HepG2 (cell line): ENCODE data around the gene ARHGAP10. TPM values are rescaled to one million over a fixed set of nuclear protein-coding genes. Genes with fewer than 3 reads are reported as not detected.

Experiments used
- ARNTL ChIP-seq: sonication (generic); formaldehyde crosslinking; IDR thresholded peaks from 2 replicates; pipeline ENCODE4 v1.4.0; 2020; ENCODE audit warnings: mild to moderate bottlenecking, missing genetic modification reagents
- E2F2 ChIP-seq: sonication (generic); formaldehyde crosslinking; IDR thresholded peaks from 2 replicates; pipeline ENCODE4 v1.4.0; 2020; ENCODE audit warnings: missing genetic modification reagents, borderline replicate concordance
- GTF3A ChIP-seq: sonication (generic); formaldehyde crosslinking; conservative IDR thresholded peaks from 2 replicates; pipeline ENCODE4 v1.4.0; 2020; ENCODE audit warnings: mild to moderate bottlenecking, missing genetic modification reagents
- HNF1A ChIP-seq, 2 experiments: sonication (generic) in 1 of 2; formaldehyde crosslinking in 1 of 2; IDR thresholded peaks; 2 replicates each; pipeline versions ENCODE4 v1.4.0 to v1.6.1; 2016 to 2020; ENCODE audit warnings: borderline replicate concordance in 1 of 2, low read depth in 1 of 2, mild to moderate bottlenecking in 1 of 2, missing genetic modification reagents in 1 of 2
- MAF1 ChIP-seq: sonication (generic); formaldehyde crosslinking; IDR thresholded peaks from 2 replicates; pipeline ENCODE4 v1.5.0; 2020; ENCODE audit warnings: missing genetic modification reagents, borderline replicate concordance
- PATZ1 ChIP-seq: sonication (generic); formaldehyde crosslinking; IDR thresholded peaks from 2 replicates; pipeline ENCODE4 v1.4.0; 2020; ENCODE audit warnings: missing genetic modification reagents
- SMAD3 ChIP-seq: sonication (generic); formaldehyde crosslinking; IDR thresholded peaks from 2 replicates; pipeline ENCODE4 v1.4.0; 2020; ENCODE audit warnings: missing genetic modification reagents
- TEF ChIP-seq: sonication (generic); formaldehyde crosslinking; IDR thresholded peaks from 2 replicates; pipeline ENCODE4 v1.5.0; 2020; ENCODE audit warnings: missing genetic modification reagents
- ZKSCAN8 ChIP-seq: IDR thresholded peaks from 2 replicates; pipeline ENCODE4 v1.6.1; 2016; ENCODE audit warnings: borderline replicate concordance, missing genetic modification reagents, missing compliant biosample characterization
- ZNF20 ChIP-seq: sonication (generic); formaldehyde crosslinking; IDR thresholded peaks from 2 replicates; pipeline ENCODE4 v1.4.0; 2020; ENCODE audit warnings: mild to moderate bottlenecking, moderate library complexity, missing genetic modification reagents
- ZNF234 ChIP-seq: sonication (generic); formaldehyde crosslinking; conservative IDR thresholded peaks from 2 replicates; pipeline ENCODE4 v1.5.1; 2020; ENCODE audit warnings: mild to moderate bottlenecking, missing genetic modification reagents
- ZNF296 ChIP-seq: sonication (generic); formaldehyde crosslinking; conservative IDR thresholded peaks from 2 replicates; pipeline ENCODE4 v1.5.0; 2020; ENCODE audit warnings: mild to moderate bottlenecking, missing genetic modification reagents
- ZNF784 ChIP-seq: sonication (generic); formaldehyde crosslinking; IDR thresholded peaks from 2 replicates; pipeline ENCODE4 v1.5.1; 2020; ENCODE audit warnings: missing genetic modification reagents, mild to moderate bottlenecking, borderline replicate concordance
- polyA plus RNA-seq, 8 experiments: library from polyadenylated mRNA; depleted of rRNA in 3 of 8; stranded (reverse) in 7 of 8; unstranded in 1 of 8; fragments of >200 nt; fragmentation: Illumina TruSeq in 4 of 8; extraction: Trizol in 4 of 8; gene quantifications; 2 replicates each; pipeline versions ENCODE4 v1.2.1 to v1.2.3, GENCODE V29; 2011 to 2016; ENCODE audit warnings: low read depth in 4 of 8, missing spikeins in 1 of 8, mixed read lengths in 1 of 8; ENCODE audit not compliant: insufficient read depth in 1 of 8
- total RNA-seq, 5 experiments: library from RNA; depleted of rRNA; stranded (reverse); fragments of >200 nt; fragmentation: Illumina TruSeq; extraction: Trizol; gene quantifications; 2 replicates each; pipeline ENCODE4 v1.2.3, GENCODE V29; 2016; ENCODE audit warnings: low read depth in 1 of 5
- TF ChIP-seq, protein P1 (sequence below): sonication (generic); formaldehyde crosslinking; IDR thresholded peaks from 2 replicates; pipeline ENCODE4 v1.4.0; 2020; ENCODE audit warnings: missing genetic modification reagents

Gene ARHGAP10
- total and polyA plus RNA-seq, 2 of the 13 experiments (the other 11 are each of a cell fraction or from before 2014, with no cell fraction given) = 0.45 to 1.6 TPM

DNA sequence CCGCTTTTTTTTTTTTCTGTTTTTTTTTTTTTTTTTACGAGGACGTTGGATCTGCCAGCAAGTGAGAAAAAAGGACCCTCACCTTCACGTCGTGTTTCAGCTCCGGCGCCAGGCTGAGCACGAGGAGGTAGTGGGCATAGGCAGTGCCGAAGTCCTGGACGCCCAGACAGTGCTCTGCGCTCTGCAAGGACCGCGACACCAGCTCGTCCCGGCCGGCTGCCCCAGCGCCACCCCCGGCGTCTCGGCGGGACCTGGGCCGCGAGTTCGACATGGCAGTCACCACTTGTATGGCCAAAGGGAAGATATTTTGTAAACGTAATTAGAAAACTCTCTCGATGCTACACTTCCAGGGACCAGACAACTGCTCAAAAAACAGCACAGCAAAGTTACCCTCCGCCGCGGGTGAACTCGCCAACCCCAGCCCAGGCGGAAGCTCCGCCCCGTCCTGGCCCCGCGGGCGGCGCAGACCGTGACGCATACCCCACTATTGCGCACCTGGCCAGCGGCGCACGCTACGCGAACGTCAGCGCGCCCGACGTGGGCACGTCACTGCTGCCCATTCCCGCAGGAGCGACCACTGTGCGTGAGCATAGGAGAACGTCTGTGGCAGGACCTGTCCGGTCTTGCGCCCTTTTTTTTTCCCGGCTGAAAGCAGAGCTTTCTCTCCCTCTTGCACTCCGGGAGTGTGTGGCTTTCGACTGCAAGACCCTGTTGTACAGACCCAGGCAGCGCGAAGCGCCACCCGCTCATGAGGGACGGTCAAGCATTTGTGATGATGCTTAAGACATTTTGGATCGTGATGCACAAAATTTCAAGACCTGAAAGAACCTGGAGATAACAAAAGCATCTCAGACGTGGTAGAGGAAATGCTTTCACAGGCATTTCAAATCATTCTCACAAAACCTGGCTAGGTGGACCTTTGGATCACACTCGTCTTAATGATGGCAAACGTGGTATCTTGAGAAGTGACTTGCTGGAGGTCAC lies 47.9 kb upstream of the ARHGAP10 start, which contains the start of gene PRMT9 (continued):
- TF ChIP-seq SMAD3 (CRISPR knock-in tag) (peak; percentile 78), HNF1A (IDR thresholded peaks at IDR 0.05; ENCODE audit: low read depth) (no peak), HNF1A (CRISPR knock-in tag; IDR thresholded peaks at IDR 0.05; ENCODE audit: borderline replicate concordance) (no peak), ZNF234 (no peak), TEF (CRISPR knock-in tag) (no peak), ZKSCAN8 (CRISPR knock-in tag) (0 out of 2 replicates have a peak, but pooled peaks have one; percentile 39), PATZ1 (CRISPR knock-in tag) (peak; percentile 50; the same call in 1 of the 2 replicates), E2F2 (CRISPR knock-in tag) (peak; percentile 68; the same call in 1 of the 2 replicates), GTF3A (0 out of 2 replicates have a peak, but pooled peaks have one; percentile 28), MAF1 (CRISPR knock-in tag) (0 out of 2 replicates have a peak, but pooled peaks have one; percentile 24), ZNF296 (CRISPR knock-in tag) (0 out of 2 replicates have a peak, but pooled peaks have one; percentile 23), ARNTL (CRISPR knock-in tag) (no peak; the same call in 1 of the 2 replicates), ZNF784 (CRISPR knock-in tag) (no peak; the same call in 1 of the 2 replicates), ZNF20 (CRISPR knock-in tag) (no peak)
- TF ChIP-seq, protein P1, sequence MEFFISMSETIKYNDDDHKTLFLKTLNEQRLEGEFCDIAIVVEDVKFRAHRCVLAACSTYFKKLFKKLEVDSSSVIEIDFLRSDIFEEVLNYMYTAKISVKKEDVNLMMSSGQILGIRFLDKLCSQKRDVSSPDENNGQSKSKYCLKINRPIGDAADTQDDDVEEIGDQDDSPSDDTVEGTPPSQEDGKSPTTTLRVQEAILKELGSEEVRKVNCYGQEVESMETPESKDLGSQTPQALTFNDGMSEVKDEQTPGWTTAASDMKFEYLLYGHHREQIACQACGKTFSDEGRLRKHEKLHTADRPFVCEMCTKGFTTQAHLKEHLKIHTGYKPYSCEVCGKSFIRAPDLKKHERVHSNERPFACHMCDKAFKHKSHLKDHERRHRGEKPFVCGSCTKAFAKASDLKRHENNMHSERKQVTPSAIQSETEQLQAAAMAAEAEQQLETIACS = no peak
